Activated T-helper 1 cell treated with Interleukin-2 at 50 U/mL for 16 hours (primary cell): Measurements from ENCODE around the gene GGNBP2.
"Not testable (repeated sequence)": the region's sequence is repeated elsewhere in the genome, so short reads cannot be mapped to it uniquely, and the experiment has no call there.

Source experiments
- DNase-seq: peaks from one replicate; pipeline ENCODE4 v3.0.0-alpha.2; 2020; ENCODE audit warnings: low read depth

GGNBP2 gene

DNA sequence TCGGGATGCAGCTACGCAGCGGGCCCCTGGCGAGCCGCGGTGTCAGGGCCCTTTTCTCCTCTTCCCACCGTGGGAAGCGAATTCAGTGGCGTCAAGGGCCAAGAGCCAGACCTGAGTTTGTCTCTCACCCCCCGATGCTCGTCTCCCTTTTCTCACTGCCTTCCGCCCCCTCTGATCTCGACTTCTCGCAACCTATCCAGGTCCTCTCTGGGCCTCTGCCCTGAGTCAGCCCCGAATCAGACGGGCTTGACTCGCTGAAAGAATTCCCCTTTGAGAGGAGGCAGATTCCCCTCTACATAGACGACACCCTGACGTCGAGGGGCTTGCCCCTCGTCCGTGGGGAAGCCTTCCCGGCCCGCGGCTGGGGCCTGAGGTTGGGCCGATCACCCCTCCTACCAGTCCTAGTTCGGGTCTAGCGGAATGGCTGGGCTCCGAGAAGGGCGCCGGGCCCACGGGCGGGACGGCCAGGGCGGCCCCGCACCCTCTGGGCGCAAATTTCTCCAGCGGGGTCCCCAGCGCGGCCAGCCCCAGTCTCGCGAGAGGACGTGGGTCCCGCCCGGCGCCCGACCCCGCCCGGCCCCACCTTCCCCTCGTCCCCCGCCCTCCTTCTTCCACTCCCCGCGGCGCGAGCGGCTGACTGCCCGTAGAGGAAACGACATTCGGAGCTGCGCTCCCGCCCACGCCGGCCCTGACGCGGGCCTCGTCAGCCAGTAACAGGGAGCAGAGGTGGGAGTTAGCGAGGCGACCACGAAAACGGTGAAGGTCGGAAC is at the start of gene GGNBP2:
Gene GGNBP2 (plus strand): TSS at position 613 of the 770 bp plus-strand sequence. CDS start 806 bp downstream, outside the sequence.
- peak; percentile 84 for DNase-seq

DNA sequence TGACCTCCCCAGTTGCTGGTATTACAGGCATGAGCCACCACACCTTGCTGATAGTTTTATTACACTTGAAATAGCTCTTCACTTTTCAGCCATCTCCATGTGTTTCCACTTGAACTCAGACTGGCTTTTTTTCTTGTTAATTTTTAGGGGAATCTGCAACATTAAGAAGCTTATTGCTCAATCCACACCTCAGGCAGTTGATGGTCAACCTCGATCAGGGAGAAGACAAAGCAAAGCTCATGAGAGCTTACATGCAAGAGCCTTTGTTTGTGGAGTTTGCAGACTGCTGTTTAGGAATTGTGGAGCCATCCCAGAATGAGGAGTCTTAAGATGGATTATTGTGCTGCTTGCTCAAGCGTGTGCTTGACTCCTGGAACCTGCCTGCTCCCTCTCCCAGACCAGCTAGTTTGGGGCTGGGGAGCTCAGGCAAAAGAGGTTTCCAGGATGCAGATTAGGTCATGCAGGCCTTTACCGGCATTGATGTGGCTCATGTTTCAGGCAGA is 49.6 kb upstream of the GGNBP2 start:
- DNase-seq: no peak

- DNase-seq: no peak
Observed at GRCh38 chr17:36496018-36496789, 48.5 kb upstream of the GGNBP2 start.

GRCh38 chr17:36498155-36498554 is 46.6 kb upstream of the GGNBP2 start:
- DNase-seq: no peak

DNA sequence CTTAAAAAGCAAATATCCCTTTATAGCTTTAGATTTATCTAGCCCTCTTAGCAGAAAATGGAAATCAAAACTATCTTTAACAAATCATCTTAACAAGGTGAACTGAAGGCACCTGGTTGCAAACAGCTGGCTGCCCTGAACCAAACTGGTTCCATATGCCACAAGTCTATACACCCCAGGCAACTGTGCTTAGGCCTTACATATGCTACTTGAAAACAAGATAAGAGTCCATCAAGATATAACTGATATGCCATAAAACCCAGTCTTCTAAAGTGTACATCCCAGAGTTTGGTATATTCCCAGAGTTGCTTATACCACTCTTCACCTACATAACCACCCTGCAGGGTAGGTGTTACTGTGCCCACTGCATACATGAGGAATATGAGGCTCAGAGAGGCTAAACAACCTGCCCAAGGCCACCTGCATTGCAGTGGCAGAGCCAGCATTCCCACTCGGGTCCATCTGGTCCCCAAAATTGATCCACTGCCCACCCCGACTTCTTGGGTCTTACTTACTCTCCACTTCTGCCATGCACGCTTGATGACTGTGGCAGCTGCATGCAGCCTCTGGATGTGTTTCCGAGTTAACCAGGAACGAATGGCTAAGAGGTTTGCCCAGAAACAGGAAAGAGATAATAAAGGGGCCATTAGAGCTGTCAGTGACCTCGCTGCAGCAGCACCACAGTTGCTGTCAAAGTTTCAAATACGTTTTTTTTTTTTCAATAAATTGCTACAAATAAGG is 46.0 kb upstream of the GGNBP2 start:
- DNase-seq: no peak

DNA sequence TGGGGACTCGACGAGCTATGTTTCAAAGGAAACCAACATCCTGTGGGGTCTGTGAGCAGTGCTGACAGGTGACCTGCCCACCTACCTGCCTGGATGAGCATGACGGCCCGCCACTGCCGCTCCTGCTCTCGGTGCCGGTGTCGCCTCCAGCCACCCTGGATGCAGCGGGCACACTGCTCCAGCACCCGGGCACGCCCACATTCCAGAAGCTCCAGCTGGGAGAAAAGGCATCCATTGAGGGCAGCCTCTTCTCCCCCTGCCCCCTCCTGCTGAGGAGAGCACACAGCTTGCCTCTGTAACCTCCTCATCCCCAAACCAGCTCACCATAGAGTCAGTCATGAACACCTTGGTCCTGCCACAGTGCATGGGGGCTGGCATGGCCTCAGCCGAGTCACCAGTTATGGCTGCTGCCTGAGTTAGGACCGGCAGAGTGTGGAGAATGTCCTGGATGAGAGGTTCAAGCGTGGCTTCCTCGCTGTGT is 43.9 kb upstream of the GGNBP2 start:
- no peak for DNase-seq

- DNase-seq: no peak
Observed at GRCh38 chr17:36501351-36501750, 43.4 kb upstream of the GGNBP2 start.

DNA sequence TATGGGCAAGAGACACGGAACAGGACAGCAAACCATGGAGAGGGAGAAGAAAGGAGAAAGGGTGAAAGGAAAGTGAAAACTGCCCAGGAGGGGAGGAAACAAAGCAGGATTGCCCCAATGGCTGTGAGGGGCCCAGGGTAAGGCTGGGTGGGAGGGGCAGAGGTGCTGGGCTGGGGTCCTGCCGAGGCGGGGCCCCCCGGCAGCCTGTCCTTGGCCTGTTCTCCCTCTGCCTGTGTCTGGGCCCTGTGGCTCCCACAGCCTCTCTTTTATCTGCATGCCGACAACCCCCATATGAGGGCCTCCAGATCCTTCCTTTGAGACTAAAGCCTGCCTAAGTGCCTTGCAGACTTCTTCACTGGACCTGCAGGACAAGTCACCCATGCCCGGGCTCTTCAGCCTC is 42.8 kb upstream of the GGNBP2 start:
- DNase-seq: no peak

GRCh38 chr17:36503456-36504155 is 41.1 kb upstream of the GGNBP2 start:
- no peak for DNase-seq

DNA sequence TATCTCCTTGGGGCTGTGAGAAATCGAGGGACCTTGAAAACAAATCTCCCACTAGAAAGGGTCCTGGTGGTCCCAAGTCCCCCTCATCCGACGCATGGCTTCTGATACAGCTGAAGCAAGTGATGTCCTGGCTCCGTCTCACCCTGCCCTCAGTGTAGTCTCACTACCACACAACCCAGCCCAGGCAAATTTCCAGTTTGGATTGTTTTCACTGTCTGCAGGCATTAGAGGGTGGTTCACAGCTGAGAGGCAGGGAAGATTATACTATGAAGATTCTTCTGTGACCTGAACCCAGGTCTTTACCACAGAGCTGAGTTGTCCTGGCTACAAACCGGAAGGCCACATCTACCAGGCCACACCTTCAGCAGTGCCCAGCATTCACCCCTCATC is 40.6 kb upstream of the GGNBP2 start:
- DNase-seq: no peak

DNA sequence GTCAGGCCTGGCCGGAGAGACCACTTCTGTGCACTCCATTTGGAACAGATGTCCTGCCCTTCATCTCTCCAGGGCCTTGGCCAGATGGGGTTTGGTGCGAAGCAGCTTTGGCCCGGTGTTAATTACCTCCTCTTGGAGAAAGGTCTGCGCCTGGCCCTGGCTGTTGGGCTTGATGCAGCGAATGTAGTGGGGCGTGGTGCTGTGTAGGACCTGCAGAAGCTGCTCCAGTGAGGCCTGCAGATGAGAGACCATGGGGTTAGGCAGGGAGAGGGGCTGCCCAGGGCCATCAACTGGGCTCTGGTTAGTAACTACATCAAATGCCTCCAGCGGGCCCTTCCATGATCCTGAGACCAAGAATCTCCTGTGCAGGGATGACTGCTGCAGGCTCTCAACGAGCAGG is 39.5 kb upstream of the GGNBP2 start:
- no peak for DNase-seq

- no peak for DNase-seq
Observed at GRCh38 chr17:36506249-36506826, 38.4 kb upstream of the GGNBP2 start.

DNA sequence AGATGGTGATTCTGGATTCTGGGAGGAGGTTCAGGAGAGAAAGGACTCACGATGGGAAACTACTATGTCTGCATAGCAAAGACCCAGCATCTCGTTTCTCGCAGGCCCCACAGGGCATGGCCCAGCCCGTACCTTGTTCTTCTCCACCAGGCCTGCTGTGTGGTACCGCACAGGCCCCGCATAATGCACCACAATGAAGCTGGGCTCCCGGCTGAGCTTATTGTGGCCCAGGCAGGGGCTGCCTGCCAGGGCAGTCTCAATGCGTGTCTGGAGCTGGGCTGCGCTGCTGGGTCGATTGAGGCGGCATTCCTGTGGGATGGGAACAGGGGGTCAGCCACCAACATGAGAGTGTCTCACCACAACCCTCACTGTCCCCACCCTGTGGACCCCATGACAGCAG is 37.9 kb upstream of the GGNBP2 start:
- DNase-seq: no peak

GRCh38 chr17:36507266-36507665 is 37.5 kb upstream of the GGNBP2 start:
- no peak for DNase-seq

DNA sequence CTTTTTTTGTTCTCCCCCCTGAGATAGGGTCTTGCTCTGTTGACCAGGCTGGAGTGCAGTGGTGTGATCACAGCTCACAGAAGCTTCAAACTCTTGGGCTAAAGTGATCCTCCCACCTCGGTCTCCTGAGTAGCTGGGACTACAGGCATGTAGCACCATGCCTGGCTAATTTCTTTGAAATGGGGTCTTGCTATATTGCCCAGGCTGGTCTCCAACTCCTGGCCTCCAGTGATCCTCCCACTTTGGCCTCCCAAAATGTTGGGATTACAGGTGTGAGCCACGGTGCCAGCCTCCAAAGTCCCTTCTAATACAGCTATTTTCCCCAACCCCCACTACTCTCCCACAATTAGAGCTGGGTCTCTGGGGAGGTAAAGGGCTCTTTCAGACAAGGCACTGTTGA is 36.3 kb upstream of the GGNBP2 start:
- DNase-seq: not testable (repeated sequence)

GRCh38 chr17:36509272-36509985 is 35.3 kb upstream of the GGNBP2 start:
- DNase-seq: no peak

DNA sequence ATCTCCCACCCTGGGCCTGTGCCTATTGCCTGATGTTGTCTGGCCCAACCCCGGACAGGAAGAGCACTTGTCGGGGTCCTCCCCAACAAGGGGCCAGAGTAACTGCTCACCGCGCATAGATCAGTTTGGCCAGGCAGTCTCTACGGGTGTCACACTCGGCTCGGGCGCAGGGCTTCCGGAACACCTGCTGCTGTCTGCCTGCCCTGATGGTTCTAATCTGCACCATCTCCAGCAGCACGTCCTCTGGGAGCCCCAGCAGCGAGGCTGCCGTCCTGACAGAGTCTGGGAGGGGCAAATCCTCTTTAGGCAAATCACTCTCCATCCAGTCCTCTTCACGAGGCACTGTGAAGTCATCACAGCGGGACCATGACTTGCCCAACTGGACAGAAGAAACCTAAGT is 34.1 kb upstream of the GGNBP2 start:
- no peak for DNase-seq

DNA sequence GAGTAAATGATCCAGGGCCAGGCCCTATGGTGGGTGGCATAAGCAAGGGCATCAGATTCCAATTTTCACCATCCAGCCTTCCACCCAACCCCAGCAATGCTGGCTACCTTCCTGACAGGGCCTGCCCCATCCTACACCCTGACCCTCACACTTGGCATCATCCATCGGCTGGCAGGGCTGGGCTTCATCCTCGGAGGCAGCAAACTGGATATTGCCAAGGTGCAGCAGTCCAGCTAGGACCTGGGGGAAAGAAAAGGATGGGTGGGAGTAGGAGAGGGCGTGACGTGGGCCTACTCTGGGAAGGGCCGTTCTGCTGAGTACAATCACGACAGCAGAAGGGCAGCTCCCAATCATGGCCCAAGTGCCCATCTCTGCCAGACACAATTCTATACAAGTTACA is 33.5 kb upstream of the GGNBP2 start:
- no peak for DNase-seq

DNA sequence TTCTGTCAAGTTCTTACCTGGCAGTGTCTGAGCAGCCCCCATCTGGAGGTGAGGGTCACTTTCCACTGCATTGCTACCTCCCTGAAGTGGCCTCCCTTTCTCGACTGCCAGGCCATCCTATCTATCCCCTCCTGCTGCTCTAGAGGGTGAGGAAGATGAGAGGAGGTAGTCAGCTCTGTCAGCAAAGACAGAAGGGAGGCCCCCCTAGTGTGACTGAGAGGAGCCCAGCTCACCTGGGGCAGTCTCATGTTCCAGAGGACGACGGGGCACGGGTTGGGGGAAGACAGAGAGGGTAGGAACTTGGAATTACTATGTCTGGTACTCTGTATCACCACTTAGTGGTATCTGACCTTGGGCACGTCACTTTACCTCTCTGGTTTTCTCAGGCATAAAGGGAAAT is 32.1 kb upstream of the GGNBP2 start:
- no peak for DNase-seq

DNA sequence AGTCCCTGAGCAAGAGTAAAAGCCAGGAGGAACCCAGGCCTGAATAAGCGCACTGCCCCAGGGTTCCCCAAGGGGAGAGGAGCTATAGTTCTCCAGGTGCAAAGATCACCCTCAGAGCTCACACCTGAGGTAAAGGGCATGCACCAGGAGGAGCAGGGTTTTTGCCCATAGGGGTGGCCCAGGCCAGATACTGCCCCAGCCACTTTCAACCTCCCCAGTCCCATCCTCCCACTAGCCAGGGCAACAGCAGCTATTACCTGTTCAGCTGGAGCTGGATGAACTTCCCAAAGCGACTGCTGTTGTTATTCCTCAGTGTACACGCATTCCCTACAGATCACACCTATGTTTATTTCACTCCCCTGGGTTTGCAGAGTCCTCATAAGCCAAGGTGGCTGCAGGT is 29.9 kb upstream of the GGNBP2 start:
- no peak for DNase-seq

- no peak for DNase-seq
Observed at GRCh38 chr17:36515837-36516236, 28.9 kb upstream of the GGNBP2 start.
